ENCODE results near the gene LARGE1.

LARGE1 gene

GRCh38 chr22:33513388-33514338, 406.6 kb downstream of the LARGE1 start:
- Mint-ChIP-seq H3K4me1 (ENCODE audit: low read depth) (no peaks in the 10 kb centered on the region), H3K36me3 (ENCODE audit: low read depth) (no peaks in the 10 kb centered on the region), H3K4me3 (no peak overlapping the region), H3K27me3 (ENCODE audit: low read depth) (no peaks in the 10 kb centered on the region), H3K9me3 (no peaks in the 10 kb centered on the region), H3K27ac (no peak overlapping the region)
- DNase-seq (ENCODE audit: low spot score): no peak

DNA sequence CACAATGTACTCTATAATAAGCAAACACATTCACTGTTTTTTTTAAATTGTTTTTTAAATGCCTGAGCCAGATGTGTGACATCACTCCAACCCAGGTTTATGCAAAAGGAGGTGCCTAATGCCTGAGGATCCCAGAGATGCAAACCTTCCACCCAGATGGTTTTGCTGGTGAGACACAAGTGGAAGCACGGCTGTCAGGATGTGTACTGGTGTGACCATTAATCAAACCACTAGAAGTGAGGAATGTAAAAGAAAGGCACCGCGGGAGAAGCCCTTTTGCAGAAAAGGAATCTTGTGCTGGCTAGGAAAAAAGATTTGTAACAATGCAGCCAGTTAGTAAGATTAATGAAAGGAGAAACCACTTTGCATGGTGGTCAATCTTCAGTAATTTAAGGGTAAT, 407.4 kb downstream of the LARGE1 start:
- Mint-ChIP-seq H3K36me3 (ENCODE audit: low read depth) (no peaks in the 10 kb centered on the region), H3K4me3 (no peak overlapping the region), H3K4me1 (ENCODE audit: low read depth) (no peaks in the 10 kb centered on the region), H3K27ac (no peak overlapping the region), H3K27me3 (ENCODE audit: low read depth) (no peaks in the 10 kb centered on the region), H3K9me3 (no peaks in the 10 kb centered on the region)
- no peak for DNase-seq (ENCODE audit: low spot score)

DNA sequence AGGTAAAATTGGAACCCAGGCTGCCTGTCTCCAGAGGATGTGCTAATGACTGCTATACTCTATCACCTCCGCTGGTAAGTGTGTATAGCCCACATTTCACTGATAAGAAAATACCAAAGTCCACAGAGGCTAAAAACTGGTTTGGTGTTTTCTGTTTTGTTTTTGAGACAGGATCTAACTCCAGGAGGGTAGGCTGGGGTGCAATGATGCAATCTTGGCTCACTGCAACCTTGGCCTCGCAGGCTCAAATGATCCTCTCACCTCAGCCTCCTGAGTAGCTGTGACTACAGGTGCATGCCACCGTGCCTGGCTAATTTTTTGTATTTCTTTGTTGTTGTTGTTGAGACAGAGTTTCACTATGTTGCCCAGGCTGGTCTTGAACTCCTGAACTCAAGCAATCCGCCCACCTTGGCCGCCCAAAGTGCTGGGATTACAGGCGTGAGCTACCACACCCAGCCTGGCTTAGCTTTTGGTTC, 409.8 kb downstream of the LARGE1 start:
- Mint-ChIP-seq H3K4me3 (no peak overlapping the region), H3K27ac (no peak overlapping the region), H3K4me1 (ENCODE audit: low read depth) (no peaks in the 10 kb centered on the region), H3K36me3 (ENCODE audit: low read depth) (no peaks in the 10 kb centered on the region), H3K9me3 (no peaks in the 10 kb centered on the region), H3K27me3 (ENCODE audit: low read depth) (no peaks in the 10 kb centered on the region)
- DNase-seq (ENCODE audit: low spot score): no peak

DNA sequence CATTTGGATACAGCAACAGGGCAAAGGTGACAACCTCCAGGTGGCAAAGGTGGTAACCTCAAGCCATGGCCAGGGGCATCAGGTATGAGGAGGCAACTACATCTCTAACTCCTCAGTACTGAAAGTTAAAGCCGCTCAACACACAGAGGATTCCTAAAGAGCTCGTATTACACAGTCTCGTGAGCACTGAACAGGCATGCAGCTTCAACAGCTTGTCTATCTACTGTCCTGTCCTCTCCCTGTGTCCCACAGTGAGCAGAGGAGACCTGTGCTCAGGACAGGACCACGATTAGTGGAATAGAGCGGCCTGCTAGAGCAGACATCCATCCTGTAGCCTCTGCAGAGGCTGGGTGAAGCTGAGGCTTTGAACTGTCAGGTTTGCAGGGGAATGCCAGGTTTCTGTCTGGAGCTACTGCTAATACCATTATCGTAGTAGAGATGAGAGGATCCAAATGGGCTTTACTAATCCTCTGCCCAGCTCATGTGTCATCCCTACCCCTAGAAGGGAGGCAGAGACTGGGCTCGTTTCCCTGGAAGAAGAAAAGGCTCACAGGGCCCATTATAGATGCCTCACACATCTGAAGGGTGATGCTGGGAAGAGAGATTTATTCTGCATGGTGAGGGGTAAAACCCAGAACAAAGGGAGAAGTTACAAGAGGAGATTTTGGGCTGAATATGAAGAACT, 415.2 kb downstream of the LARGE1 start:
- H3K27me3 Mint-ChIP-seq (ENCODE audit: low read depth): no peaks in the 10 kb centered on the region
- H3K4me3 Mint-ChIP-seq: no peak overlapping the region
- H3K27ac Mint-ChIP-seq: no peak overlapping the region
- DNase-seq (ENCODE audit: low spot score): no peak
- H3K36me3 Mint-ChIP-seq (ENCODE audit: low read depth): no peaks in the 10 kb centered on the region
- H3K9me3 Mint-ChIP-seq: no peaks in the 10 kb centered on the region
- H3K4me1 Mint-ChIP-seq (ENCODE audit: low read depth): no peaks in the 10 kb centered on the region

DNA sequence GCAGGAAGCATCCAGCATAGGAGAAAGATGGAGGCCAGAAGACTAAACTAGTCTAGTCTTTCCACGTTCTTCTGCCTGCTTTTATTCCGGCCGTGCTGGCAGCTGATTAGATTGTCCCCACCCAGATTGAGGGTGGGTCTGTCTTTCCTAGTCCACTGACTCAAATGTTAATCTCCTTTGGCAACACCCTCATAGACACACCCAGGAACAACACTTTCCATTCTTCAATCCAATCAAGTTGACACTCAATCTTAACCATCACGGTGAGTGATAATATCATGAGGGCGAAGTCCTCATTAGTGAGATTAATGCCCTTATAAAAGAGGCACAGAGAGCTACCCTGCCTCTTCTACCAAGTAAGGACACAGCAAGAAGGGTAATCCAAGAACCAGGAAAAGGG, 424.2 kb downstream of the LARGE1 start:
- Mint-ChIP-seq H3K36me3 (ENCODE audit: low read depth) (no peaks in the 10 kb centered on the region), H3K9me3 (peaks cover 6% of the 10 kb centered on the region), H3K4me1 (ENCODE audit: low read depth) (peaks cover 3% of the 10 kb centered on the region), H3K27ac (no peak overlapping the region), H3K27me3 (ENCODE audit: low read depth) (no peaks in the 10 kb centered on the region), H3K4me3 (no peak overlapping the region)
- DNase-seq (ENCODE audit: low spot score): no peak

DNA sequence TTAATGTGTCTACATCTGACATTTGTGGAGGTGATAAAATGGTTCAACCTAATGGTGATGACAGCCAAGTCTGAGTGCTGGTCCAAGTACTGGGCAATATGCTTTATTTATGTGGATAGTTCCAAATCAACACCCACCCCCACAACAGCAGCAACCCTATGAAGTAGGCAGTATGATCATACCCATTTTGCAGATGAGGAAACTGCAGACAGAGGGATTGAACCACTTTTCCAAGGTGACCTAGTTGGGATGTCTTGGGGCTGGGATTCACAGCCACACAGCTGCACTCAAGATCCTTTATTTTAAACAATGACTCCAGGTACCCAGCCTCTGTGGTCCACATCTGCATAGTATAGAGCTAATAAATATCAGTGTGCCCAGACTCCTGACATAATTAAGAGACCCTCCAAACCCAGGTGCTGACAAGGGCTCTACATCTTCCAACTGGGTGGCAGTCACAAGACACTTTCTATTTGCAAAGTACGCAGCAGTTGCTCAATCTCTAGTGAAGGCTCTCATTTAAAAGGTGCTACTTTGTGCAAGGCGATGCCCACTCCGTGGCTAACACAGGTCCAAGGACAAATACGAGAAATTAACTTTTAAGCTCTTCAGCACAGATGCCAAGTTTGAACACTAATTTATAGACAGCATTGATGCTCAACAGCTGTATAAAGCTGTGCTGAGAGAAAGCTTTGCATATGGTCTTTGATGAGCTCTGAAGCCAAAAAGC, 426.6 kb downstream of the LARGE1 start:
- Mint-ChIP-seq H3K9me3 (peaks cover 13% of the 10 kb centered on the region), H3K27ac (no peak overlapping the region), H3K27me3 (ENCODE audit: low read depth) (no peaks in the 10 kb centered on the region), H3K4me3 (no peak overlapping the region), H3K36me3 (ENCODE audit: low read depth) (no peaks in the 10 kb centered on the region), H3K4me1 (ENCODE audit: low read depth) (peaks cover 3% of the 10 kb centered on the region)
- DNase-seq (ENCODE audit: low spot score): no peak

- H3K9me3 Mint-ChIP-seq: peaks cover 13% of the 10 kb centered on the region
- no peaks in the 10 kb centered on the region for H3K27me3 Mint-ChIP-seq (ENCODE audit: low read depth)
- H3K36me3 Mint-ChIP-seq (ENCODE audit: low read depth): no peaks in the 10 kb centered on the region
- DNase-seq (ENCODE audit: low spot score): no peak
- peaks cover 3% of the 10 kb centered on the region for H3K4me1 Mint-ChIP-seq (ENCODE audit: low read depth)
- H3K4me3 Mint-ChIP-seq: peak overlapping the region; percentile 63
- peak overlapping the region; percentile 65 for H3K27ac Mint-ChIP-seq
These were observed 428.0 kb downstream of the LARGE1 start for GRCh38 chr22:33492210-33492651.

DNA sequence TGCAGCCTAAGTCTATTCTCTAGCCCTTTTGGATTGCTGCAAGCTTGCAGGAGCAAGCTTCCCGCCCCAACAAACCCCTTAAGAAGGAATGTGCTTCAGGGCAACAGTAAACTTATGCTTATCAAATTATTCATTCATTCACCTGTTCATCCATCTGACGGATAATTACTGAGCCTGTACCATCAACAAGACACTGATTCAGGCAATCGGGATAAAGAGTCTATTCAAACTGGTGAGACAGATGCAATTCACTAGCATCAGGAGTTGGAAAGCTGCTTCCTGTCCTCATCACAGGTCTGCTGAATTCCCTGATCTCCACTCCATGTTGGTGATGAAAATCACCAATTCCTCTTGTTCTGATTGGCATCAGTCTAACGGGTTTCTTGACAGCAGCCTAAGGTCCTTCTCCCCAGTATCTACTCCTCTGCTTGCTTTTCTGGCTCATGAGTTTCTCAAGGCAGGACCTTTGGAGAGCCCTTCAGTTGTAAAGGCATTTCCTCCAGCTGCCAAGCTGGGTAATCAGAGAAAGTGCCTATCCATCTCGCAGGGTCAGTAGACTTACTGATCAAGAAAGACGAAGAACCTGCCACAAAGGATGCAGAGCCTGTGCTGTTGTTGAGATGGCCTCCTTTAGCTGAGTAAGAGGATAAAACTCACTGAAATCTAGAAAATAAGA, 433.1 kb downstream of the LARGE1 start:
- no peaks in the 10 kb centered on the region for H3K27me3 Mint-ChIP-seq (ENCODE audit: low read depth)
- H3K9me3 Mint-ChIP-seq: peaks cover 26% of the 10 kb centered on the region
- H3K27ac Mint-ChIP-seq: no peak overlapping the region
- peaks cover under 1% of the 10 kb centered on the region for H3K4me1 Mint-ChIP-seq (ENCODE audit: low read depth)
- no peak for DNase-seq (ENCODE audit: low spot score)
- no peak overlapping the region for H3K4me3 Mint-ChIP-seq
- no peaks in the 10 kb centered on the region for H3K36me3 Mint-ChIP-seq (ENCODE audit: low read depth)

- H3K9me3 Mint-ChIP-seq: peaks cover 15% of the 10 kb centered on the region
- H3K36me3 Mint-ChIP-seq (ENCODE audit: low read depth): no peaks in the 10 kb centered on the region
- no peak overlapping the region for H3K27ac Mint-ChIP-seq
These were observed 438.7 kb downstream of the LARGE1 start for GRCh38 chr22:33481550-33481949.

DNA sequence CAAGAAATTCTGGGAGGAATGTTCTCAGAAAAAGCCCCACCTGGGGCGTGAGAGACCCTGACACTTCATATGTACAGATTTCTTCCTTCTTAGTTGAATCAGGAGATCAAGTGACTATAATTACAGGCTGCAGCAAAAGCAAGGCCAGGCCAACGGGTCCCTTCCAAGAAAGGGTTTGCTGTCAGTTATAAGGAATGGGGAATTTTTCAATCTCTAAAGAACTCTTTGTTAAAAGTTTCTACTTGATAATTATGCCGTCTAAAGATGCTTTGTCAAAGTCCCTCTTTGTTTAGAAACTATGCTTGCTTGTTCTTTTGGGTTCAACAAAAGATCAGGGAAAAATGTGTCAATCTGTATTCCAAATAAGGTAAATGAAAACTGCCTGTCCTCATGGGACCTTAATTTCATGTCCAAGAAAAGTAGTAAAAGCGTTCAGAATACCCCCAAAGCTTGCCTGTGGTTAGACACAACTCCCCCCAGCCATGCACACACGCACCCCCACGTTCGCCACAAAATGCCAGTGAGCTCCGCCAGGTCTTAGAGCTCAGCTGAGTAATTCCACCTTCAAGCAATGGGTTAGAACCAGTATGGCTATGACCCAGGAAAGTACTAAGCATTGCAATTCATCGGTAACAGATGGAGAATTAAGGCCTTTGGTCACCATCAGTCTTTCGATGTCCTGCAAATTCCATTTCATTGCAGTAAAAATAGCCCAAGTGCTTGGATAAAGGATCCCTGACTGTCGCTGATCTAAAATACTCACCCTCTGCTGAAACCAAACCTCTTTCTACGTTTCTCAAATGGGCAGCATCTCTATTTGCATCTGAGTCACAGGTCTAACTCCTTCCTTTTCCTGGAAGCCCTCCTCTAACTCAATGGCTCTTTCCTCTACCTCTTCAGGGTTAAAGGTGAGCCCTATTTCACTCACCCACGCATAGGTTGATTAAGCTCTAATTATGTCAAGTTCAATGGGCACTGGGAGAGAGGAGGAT, 442.9 kb downstream of the LARGE1 start:
- H3K27ac Mint-ChIP-seq: no peak overlapping the region
- DNase-seq (ENCODE audit: low spot score): no peak

More at GRCh38 chr22:33481550-33481949, 438.7 kb downstream of the LARGE1 start:
- H3K4me1 Mint-ChIP-seq (ENCODE audit: low read depth): no peaks in the 10 kb centered on the region
- no peak overlapping the region for H3K4me3 Mint-ChIP-seq
- H3K27me3 Mint-ChIP-seq (ENCODE audit: low read depth): no peaks in the 10 kb centered on the region
- no peak for DNase-seq (ENCODE audit: low spot score)

DNA sequence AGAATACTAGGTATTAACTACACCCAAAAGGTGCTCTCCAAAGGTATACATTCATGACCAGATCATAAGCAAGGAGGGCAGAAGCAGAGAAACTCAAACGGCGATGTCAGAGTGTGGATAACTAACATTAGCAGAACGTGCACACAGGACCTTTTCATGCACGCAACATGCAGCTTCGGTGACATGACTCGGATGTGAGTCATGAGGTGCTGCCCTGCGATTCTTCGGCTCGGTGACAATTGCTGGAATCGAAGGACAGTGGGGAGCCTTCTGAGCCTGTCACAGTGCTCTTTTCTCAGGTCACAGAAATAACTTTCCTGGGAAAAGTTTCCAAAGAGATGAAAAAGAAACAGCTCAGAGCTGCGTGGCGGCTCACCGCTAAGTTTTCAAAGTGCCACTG, 443.6 kb downstream of the LARGE1 start:
- no peaks in the 10 kb centered on the region for H3K36me3 Mint-ChIP-seq (ENCODE audit: low read depth)
- no peak for DNase-seq (ENCODE audit: low spot score)
- H3K4me3 Mint-ChIP-seq: no peak overlapping the region
- no peaks in the 10 kb centered on the region for H3K27me3 Mint-ChIP-seq (ENCODE audit: low read depth)
- H3K4me1 Mint-ChIP-seq (ENCODE audit: low read depth): no peaks in the 10 kb centered on the region
- peaks cover 18% of the 10 kb centered on the region for H3K9me3 Mint-ChIP-seq
- no peak overlapping the region for H3K27ac Mint-ChIP-seq

More for the DNA sequence above, 442.9 kb downstream of the LARGE1 start:
- H3K27me3 Mint-ChIP-seq (ENCODE audit: low read depth): no peaks in the 10 kb centered on the region
- no peaks in the 10 kb centered on the region for H3K36me3 Mint-ChIP-seq (ENCODE audit: low read depth)
- no peak overlapping the region for H3K4me3 Mint-ChIP-seq
- H3K9me3 Mint-ChIP-seq: peaks cover 13% of the 10 kb centered on the region
- H3K4me1 Mint-ChIP-seq (ENCODE audit: low read depth): no peaks in the 10 kb centered on the region

- Mint-ChIP-seq H3K36me3 (ENCODE audit: low read depth) (no peaks in the 10 kb centered on the region), H3K9me3 (peaks cover 18% of the 10 kb centered on the region), H3K4me3 (no peak overlapping the region), H3K27me3 (ENCODE audit: low read depth) (no peaks in the 10 kb centered on the region), H3K4me1 (ENCODE audit: low read depth) (no peaks in the 10 kb centered on the region), H3K27ac (no peak overlapping the region)
- DNase-seq (ENCODE audit: low spot score): no peak
These were observed 444.1 kb downstream of the LARGE1 start for GRCh38 chr22:33476206-33476605.
